ENCODE data around the gene CPA2. TPM values are rescaled to one million over a fixed set of nuclear protein-coding genes. Genes with fewer than 3 reads are reported as not detected.
"Not testable (repeated sequence)": the region's sequence is repeated elsewhere in the genome, so short reads cannot be mapped to it uniquely, and the experiment has no call there.

CPA2 gene
- total and polyA plus RNA-seq, 2 donors from 2014 or later = not detected

- DNase-seq (no peak), FAIRE-seq (no peak)
- intact Hi-C loops (cut with DNase I) = no loop called here
- Histone ChIP-seq H3K9me3 (ENCODE audit: control insufficient read depth in 2 of 3, insufficient read depth in 1 of 3, low read length in 3 of 3) (no peaks in the 10 kb centered on the region), H3K36me3 (ENCODE audit: control insufficient read depth in 2 of 3, insufficient read depth in 3 of 3, low read length in 3 of 3) (no peaks in the 10 kb centered on the region), H3K9ac (ENCODE audit: low read length in 3 of 3) (no peak overlapping the region), H3K27me3 (ENCODE audit: control insufficient read depth, insufficient read depth, low read length) (no peaks in the 10 kb centered on the region), H3K4me3 (ENCODE audit: low read length in 3 of 3) (no peak overlapping the region), H3K4me1 (ENCODE audit: control insufficient read depth in 2 of 3, insufficient read depth in 2 of 3, low read depth in 1 of 3, low read length in 3 of 3) (no peaks in the 10 kb centered on the region), H3K27ac (ENCODE audit: low read depth in 2 of 2, low read length in 2 of 2) (no peak overlapping the region)
- TF ChIP-seq, protein P1, sequence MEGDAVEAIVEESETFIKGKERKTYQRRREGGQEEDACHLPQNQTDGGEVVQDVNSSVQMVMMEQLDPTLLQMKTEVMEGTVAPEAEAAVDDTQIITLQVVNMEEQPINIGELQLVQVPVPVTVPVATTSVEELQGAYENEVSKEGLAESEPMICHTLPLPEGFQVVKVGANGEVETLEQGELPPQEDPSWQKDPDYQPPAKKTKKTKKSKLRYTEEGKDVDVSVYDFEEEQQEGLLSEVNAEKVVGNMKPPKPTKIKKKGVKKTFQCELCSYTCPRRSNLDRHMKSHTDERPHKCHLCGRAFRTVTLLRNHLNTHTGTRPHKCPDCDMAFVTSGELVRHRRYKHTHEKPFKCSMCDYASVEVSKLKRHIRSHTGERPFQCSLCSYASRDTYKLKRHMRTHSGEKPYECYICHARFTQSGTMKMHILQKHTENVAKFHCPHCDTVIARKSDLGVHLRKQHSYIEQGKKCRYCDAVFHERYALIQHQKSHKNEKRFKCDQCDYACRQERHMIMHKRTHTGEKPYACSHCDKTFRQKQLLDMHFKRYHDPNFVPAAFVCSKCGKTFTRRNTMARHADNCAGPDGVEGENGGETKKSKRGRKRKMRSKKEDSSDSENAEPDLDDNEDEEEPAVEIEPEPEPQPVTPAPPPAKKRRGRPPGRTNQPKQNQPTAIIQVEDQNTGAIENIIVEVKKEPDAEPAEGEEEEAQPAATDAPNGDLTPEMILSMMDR (IDR thresholded peaks at IDR 0.05; ENCODE audit: borderline replicate concordance, extremely low read depth, insufficient read depth) = no peak
Observed at GRCh38 chr7:130231792-130232191, 34.9 kb upstream of the CPA2 start.

DNA sequence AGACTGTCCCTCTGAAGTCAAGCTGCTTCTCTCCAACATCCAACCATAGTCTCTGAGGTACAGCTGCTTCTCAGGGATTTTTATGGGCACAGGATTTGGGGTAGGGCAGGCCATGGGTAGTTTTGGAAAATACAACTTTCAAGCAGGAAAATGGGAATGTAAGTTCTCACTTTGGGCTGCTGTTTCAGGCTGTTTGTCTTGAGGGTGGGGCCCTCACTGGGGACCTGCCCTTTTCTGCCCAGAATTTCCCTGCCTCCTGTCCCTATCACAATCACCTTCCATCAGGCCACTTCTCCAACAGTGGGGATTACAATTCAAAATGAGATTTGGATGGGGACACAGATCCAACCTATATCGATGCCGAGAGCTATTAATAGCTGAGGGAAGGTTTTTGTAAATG, 34.5 kb upstream of the CPA2 start:
- no peak for FAIRE-seq
- Histone ChIP-seq H3K9ac (ENCODE audit: low read length in 3 of 3) (no peak overlapping the region), H3K4me3 (ENCODE audit: low read length in 3 of 3) (no peak overlapping the region), H3K27ac (ENCODE audit: low read depth in 2 of 2, low read length in 2 of 2) (no peak overlapping the region), H3K27me3 (ENCODE audit: control insufficient read depth, insufficient read depth, low read length) (no peaks in the 10 kb centered on the region), H3K36me3 (ENCODE audit: control insufficient read depth in 2 of 3, insufficient read depth in 3 of 3, low read length in 3 of 3) (no peaks in the 10 kb centered on the region), H3K4me1 (ENCODE audit: control insufficient read depth in 2 of 3, insufficient read depth in 2 of 3, low read depth in 1 of 3, low read length in 3 of 3) (no peaks in the 10 kb centered on the region), H3K9me3 (ENCODE audit: control insufficient read depth in 2 of 3, insufficient read depth in 1 of 3, low read length in 3 of 3) (no peaks in the 10 kb centered on the region)
- intact Hi-C loops (cut with DNase I) = no loop called here
- TF ChIP-seq, protein P1 (IDR thresholded peaks at IDR 0.05; ENCODE audit: borderline replicate concordance, extremely low read depth, insufficient read depth) = no peak
- DNase-seq = no peak

GRCh38 chr7:130234078-130234477, 32.6 kb upstream of the CPA2 start:
- no peak for FAIRE-seq
- no peaks in the 10 kb centered on the region for H3K36me3 ChIP-seq (ENCODE audit: control insufficient read depth in 2 of 3, insufficient read depth in 3 of 3, low read length in 3 of 3)
- H3K27ac ChIP-seq (ENCODE audit: low read depth in 2 of 2, low read length in 2 of 2) = no peak overlapping the region
- no peak overlapping the region for H3K4me3 ChIP-seq (ENCODE audit: low read length in 3 of 3)
- TF ChIP-seq, protein P1 (IDR thresholded peaks at IDR 0.05; ENCODE audit: borderline replicate concordance, extremely low read depth, insufficient read depth) = no peak
- no peaks in the 10 kb centered on the region for H3K9me3 ChIP-seq (ENCODE audit: control insufficient read depth in 2 of 3, insufficient read depth in 1 of 3, low read length in 3 of 3)
- no peaks in the 10 kb centered on the region for H3K4me1 ChIP-seq (ENCODE audit: control insufficient read depth in 2 of 3, insufficient read depth in 2 of 3, low read depth in 1 of 3, low read length in 3 of 3)
- intact Hi-C loops (cut with DNase I) = no loop called here
- no peak for DNase-seq
- no peak overlapping the region for H3K9ac ChIP-seq (ENCODE audit: low read length in 3 of 3)
- no peaks in the 10 kb centered on the region for H3K27me3 ChIP-seq (ENCODE audit: control insufficient read depth, insufficient read depth, low read length)

- H3K4me1 ChIP-seq (ENCODE audit: control insufficient read depth in 2 of 3, insufficient read depth in 2 of 3, low read depth in 1 of 3, low read length in 3 of 3); FAIRE-seq; H3K4me3 ChIP-seq (ENCODE audit: low read length in 3 of 3); H3K36me3 ChIP-seq (ENCODE audit: control insufficient read depth in 2 of 3, insufficient read depth in 3 of 3, low read length in 3 of 3); H3K9ac ChIP-seq (ENCODE audit: low read length in 3 of 3); H3K27me3 ChIP-seq (ENCODE audit: control insufficient read depth, insufficient read depth, low read length); intact Hi-C loops (cut with DNase I); H3K9me3 ChIP-seq (ENCODE audit: control insufficient read depth in 2 of 3, insufficient read depth in 1 of 3, low read length in 3 of 3); H3K27ac ChIP-seq (ENCODE audit: low read depth in 2 of 2, low read length in 2 of 2); DNase-seq: not testable (repeated sequence)
Observed at GRCh38 chr7:130236361-130236760, 30.3 kb upstream of the CPA2 start.

Measured in kidney (tissue), 14 donors.